Mesenchymal stem cell (in vitro differentiated cells and primary cell): ENCODE data around the gene ERGIC2.

Source experiments
- DNase-seq: peaks from one replicate; pipeline ENCODE4 v3.0.0-alpha.2; 2013
- H2AFZ ChIP-seq: one replicate; pipeline ENCODE4 v1.6.1; 2013; ENCODE audit warnings: low read depth, mild to moderate bottlenecking, control low read depth, inconsistent platforms, low read length, moderate library complexity
- H2AK5ac ChIP-seq: 2 replicates; pipeline ENCODE4 v1.6.1; 2013; ENCODE audit warnings: low read length, moderate library complexity, mild to moderate bottlenecking, inconsistent platforms; ENCODE audit not compliant: severe bottlenecking
- H2BK120ac ChIP-seq: one replicate; pipeline ENCODE4 v1.6.1; 2013; ENCODE audit warnings: low read depth, mild to moderate bottlenecking, inconsistent platforms, low read length, moderate library complexity
- H2BK12ac ChIP-seq, 2 experiments: one replicate each; pipeline ENCODE4 v1.6.1; 2013; ENCODE audit warnings: inconsistent platforms in 2 of 2, low read length in 2 of 2, mild to moderate bottlenecking in 2 of 2, moderate library complexity in 2 of 2, control low read depth in 1 of 2
- H2BK15ac ChIP-seq: one replicate; pipeline ENCODE4 v1.6.1; 2013; ENCODE audit warnings: mild to moderate bottlenecking, low read depth, inconsistent platforms; ENCODE audit not compliant: poor library complexity, severe bottlenecking
- H2BK5ac ChIP-seq: 2 replicates; pipeline ENCODE4 v1.6.1; 2013; ENCODE audit warnings: low read depth, mild to moderate bottlenecking, low read length, control low read depth, inconsistent platforms; ENCODE audit not compliant: poor library complexity, severe bottlenecking
- H3K14ac ChIP-seq, 2 experiments: one replicate each; pipeline ENCODE4 v1.6.1; 2013; ENCODE audit warnings: inconsistent platforms in 2 of 2, low read length in 2 of 2, control low read depth in 1 of 2, mild to moderate bottlenecking in 1 of 2, moderate library complexity in 1 of 2
- H3K18ac ChIP-seq, 2 experiments: one replicate each; pipeline ENCODE4 v1.6.1; 2013; ENCODE audit warnings: inconsistent platforms in 2 of 2, low read length in 2 of 2, control low read depth in 1 of 2, low read depth in 1 of 2, mild to moderate bottlenecking in 1 of 2
- H3K23ac ChIP-seq, 2 experiments: one replicate each; pipeline ENCODE4 v1.6.1; 2013; ENCODE audit warnings: inconsistent platforms in 2 of 2, low read length in 2 of 2, mild to moderate bottlenecking in 2 of 2, moderate library complexity in 2 of 2, control low read depth in 1 of 2
- H3K27ac ChIP-seq: 2 replicates; pipeline ENCODE4 v1.5.1; 2013; ENCODE audit warnings: mild to moderate bottlenecking, moderate library complexity, low read length, control low read depth, inconsistent platforms; ENCODE audit not compliant: poor library complexity, severe bottlenecking
- H3K27me3 ChIP-seq, 2 experiments: 2 replicates each; pipeline versions ENCODE4 v1.6.1 to v1.7.0; 2013; ENCODE audit warnings: low read length in 2 of 2, mild to moderate bottlenecking in 2 of 2, moderate library complexity in 2 of 2, control low read depth in 1 of 2, inconsistent platforms in 1 of 2; ENCODE audit not compliant: control insufficient read depth in 1 of 2, insufficient read depth in 1 of 2
- H3K36me3 ChIP-seq, 2 experiments: 2 replicates each; pipeline versions ENCODE4 v1.6.1 to v1.7.0; 2013; ENCODE audit warnings: low read length in 2 of 2, control low read depth in 1 of 2, inconsistent platforms in 1 of 2, low read depth in 1 of 2, mild to moderate bottlenecking in 1 of 2; ENCODE audit not compliant: insufficient read depth in 2 of 2, control insufficient read depth in 1 of 2
- H3K4ac ChIP-seq, 2 experiments: one replicate each; pipeline ENCODE4 v1.6.1; 2013; ENCODE audit warnings: inconsistent platforms in 2 of 2, low read length in 2 of 2, mild to moderate bottlenecking in 2 of 2, moderate library complexity in 2 of 2, control low read depth in 1 of 2, low read depth in 1 of 2
- H3K4me1 ChIP-seq: 2 replicates; pipeline ENCODE4 v1.6.1; 2013; ENCODE audit warnings: low read depth, low read length, control low read depth; ENCODE audit not compliant: control insufficient read depth, insufficient read depth
- H3K4me2 ChIP-seq: 2 replicates; pipeline ENCODE4 v1.6.1; 2013; ENCODE audit warnings: low read length, mild to moderate bottlenecking, inconsistent platforms; ENCODE audit not compliant: poor library complexity, severe bottlenecking
- H3K4me3 ChIP-seq, 2 experiments: 2 replicates each; pipeline versions ENCODE4 v1.5.1 to v1.7.0; 2013; ENCODE audit warnings: low read length in 2 of 2, mild to moderate bottlenecking in 2 of 2, control low read depth in 1 of 2, low read depth in 1 of 2; ENCODE audit not compliant: insufficient read depth in 1 of 2
- H3K79me1 ChIP-seq: replicated peaks from 2 replicates; pipeline ENCODE4 v1.6.1; 2013; ENCODE audit warnings: mild to moderate bottlenecking, control low read depth, low read length, inconsistent platforms; ENCODE audit not compliant: poor library complexity, severe bottlenecking
- H3K9ac ChIP-seq: 2 replicates; pipeline ENCODE4 v1.7.0; 2013; ENCODE audit warnings: mild to moderate bottlenecking, low read length, moderate library complexity
- H3K9me3 ChIP-seq: 2 replicates; pipeline ENCODE4 v1.7.0; 2013; ENCODE audit warnings: mild to moderate bottlenecking, low read length; ENCODE audit not compliant: control insufficient read depth
- H4K8ac ChIP-seq: one replicate; pipeline ENCODE4 v1.6.1; 2013; ENCODE audit warnings: inconsistent platforms, mild to moderate bottlenecking, low read length, moderate library complexity
- H4K91ac ChIP-seq: one replicate; pipeline ENCODE4 v1.6.1; 2013; ENCODE audit warnings: mild to moderate bottlenecking, low read length, inconsistent platforms
- WGBS: methylation state at CpG from one replicate; pipeline ENCODE4 v1.1.7; 2013; ENCODE audit warnings: mixed read lengths; 5-methylcytosine and 5-hydroxymethylcytosine counted together

Gene ERGIC2

GRCh38 chr12:29402437-29402836, 21.5 kb upstream of the ERGIC2 start:
- Histone ChIP-seq H3K79me1 (no peaks in the 10 kb centered on the region), H3K4ac (no peak overlapping the region), H3K14ac (no peak overlapping the region), H2BK120ac (no peak overlapping the region), H3K27me3 (peaks cover 0 to 3% of the 10 kb centered on the region in 2 experiments), H2BK12ac (no peak overlapping the region), H3K4me2 (no peak overlapping the region), H2AFZ (no peak overlapping the region), H4K91ac (no peak overlapping the region), H3K36me3 (no peaks in the 10 kb centered on the region), H4K8ac (no peak overlapping the region), H3K18ac (no peak overlapping the region), H3K4me3 (no peak overlapping the region), H2AK5ac (no peak overlapping the region), H3K9me3 (no peaks in the 10 kb centered on the region), H3K23ac (no peak overlapping the region), H2BK5ac (no peak overlapping the region), H3K4me1 (no peaks in the 10 kb centered on the region), H3K27ac (no peak overlapping the region), H3K9ac (no peak overlapping the region), H2BK15ac (no peak overlapping the region)
- no peak for DNase-seq

DNA sequence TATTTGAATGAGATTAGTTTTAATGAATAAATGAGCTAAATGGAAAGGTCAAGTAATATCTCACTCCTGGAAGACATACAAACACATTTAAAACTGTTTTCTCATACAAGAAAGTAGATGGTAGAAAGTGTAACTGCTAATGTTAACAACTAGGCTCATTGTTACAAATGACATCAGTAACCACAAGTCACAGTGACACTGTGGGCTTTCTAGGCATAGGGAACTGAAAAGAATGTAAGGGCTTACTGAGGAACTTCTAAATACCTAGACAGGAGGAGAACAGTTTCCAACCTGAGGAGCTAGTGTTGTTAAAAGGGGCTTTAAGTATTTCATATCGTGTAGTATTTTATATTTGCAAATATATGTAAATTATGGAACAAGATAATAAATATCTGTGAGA, 17.5 kb upstream of the ERGIC2 start:
- WGBS, result no CpG with 5 or more reads among the region's 1 CpG
- Histone ChIP-seq H2BK15ac (no peak overlapping the region), H3K4me1 (no peaks in the 10 kb centered on the region), H3K4me2 (no peak overlapping the region), H3K27ac (no peak overlapping the region), H3K9me3 (no peaks in the 10 kb centered on the region), H3K4ac (no peak overlapping the region), H2BK5ac (no peak overlapping the region), H3K4me3 (no peak overlapping the region), H3K36me3 (no peaks in the 10 kb centered on the region), H3K9ac (no peak overlapping the region), H3K23ac (no peak overlapping the region), H3K18ac (no peak overlapping the region), H2AFZ (no peak overlapping the region), H2AK5ac (no peak overlapping the region), H2BK120ac (no peak overlapping the region), H3K27me3 (peaks cover 0 to 3% of the 10 kb centered on the region in 2 experiments), H3K79me1 (no peaks in the 10 kb centered on the region), H4K8ac (no peak overlapping the region), H4K91ac (no peak overlapping the region), H3K14ac (no peak overlapping the region), H2BK12ac (no peak overlapping the region)
- no peak for DNase-seq

- H2BK12ac ChIP-seq, result no peak overlapping the region
- H3K4me2 ChIP-seq, result no peak overlapping the region
- H3K14ac ChIP-seq, result no peak overlapping the region
- H4K8ac ChIP-seq, result no peak overlapping the region
- H3K4me1 ChIP-seq, result no peaks in the 10 kb centered on the region
- no peak overlapping the region for H2BK5ac ChIP-seq
- H3K9ac ChIP-seq, result no peak overlapping the region
- no peak overlapping the region for H3K27ac ChIP-seq
- no peaks in the 10 kb centered on the region for H3K9me3 ChIP-seq
- H3K4me3 ChIP-seq, result no peak overlapping the region
- peak; percentile 49 for DNase-seq
- no peaks in the 10 kb centered on the region for H3K36me3 ChIP-seq
- H2BK120ac ChIP-seq, result no peak overlapping the region
- WGBS, result 64% methylated on average over 3 of the region's 3 CpGs
- no peak overlapping the region for H4K91ac ChIP-seq
- H3K18ac ChIP-seq, result no peak overlapping the region
- no peaks in the 10 kb centered on the region for H3K79me1 ChIP-seq
- peaks cover 0 to 3% of the 10 kb centered on the region in 2 experiments for H3K27me3 ChIP-seq
- H3K23ac ChIP-seq, result no peak overlapping the region
- H2BK15ac ChIP-seq, result no peak overlapping the region
- H3K4ac ChIP-seq, result no peak overlapping the region
- no peak overlapping the region for H2AFZ ChIP-seq
- no peak overlapping the region for H2AK5ac ChIP-seq
Observed at GRCh38 chr12:29396774-29397173, 15.8 kb upstream of the ERGIC2 start.

GRCh38 chr12:29395356-29395755, 14.4 kb upstream of the ERGIC2 start:
- H3K23ac ChIP-seq, result no peak overlapping the region
- H3K9me3 ChIP-seq, result no peaks in the 10 kb centered on the region
- no peak overlapping the region for H2BK15ac ChIP-seq
- H2AFZ ChIP-seq, result no peak overlapping the region
- no peak overlapping the region for H2BK120ac ChIP-seq
- H2BK12ac ChIP-seq, result no peak overlapping the region
- no peak overlapping the region for H2BK5ac ChIP-seq
- H4K8ac ChIP-seq, result no peak overlapping the region
- no peaks in the 10 kb centered on the region for H3K36me3 ChIP-seq
- no peak overlapping the region for H3K4me2 ChIP-seq
- H3K79me1 ChIP-seq, result no peaks in the 10 kb centered on the region
- WGBS, result 30% methylated on average over 1 of the region's 1 CpG
- DNase-seq, result peak; percentile 47
- no peak overlapping the region for H4K91ac ChIP-seq
- H3K9ac ChIP-seq, result no peak overlapping the region
- H3K18ac ChIP-seq, result no peak overlapping the region
- no peak overlapping the region for H2AK5ac ChIP-seq
- H3K27me3 ChIP-seq, result no peaks in the 10 kb centered on the region
- H3K4me1 ChIP-seq, result no peaks in the 10 kb centered on the region
- no peak overlapping the region for H3K4me3 ChIP-seq
- H3K4ac ChIP-seq, result no peak overlapping the region
- no peak overlapping the region for H3K14ac ChIP-seq
- no peak overlapping the region for H3K27ac ChIP-seq
